ENCODE data around the gene ADAMTS2.

DNA sequence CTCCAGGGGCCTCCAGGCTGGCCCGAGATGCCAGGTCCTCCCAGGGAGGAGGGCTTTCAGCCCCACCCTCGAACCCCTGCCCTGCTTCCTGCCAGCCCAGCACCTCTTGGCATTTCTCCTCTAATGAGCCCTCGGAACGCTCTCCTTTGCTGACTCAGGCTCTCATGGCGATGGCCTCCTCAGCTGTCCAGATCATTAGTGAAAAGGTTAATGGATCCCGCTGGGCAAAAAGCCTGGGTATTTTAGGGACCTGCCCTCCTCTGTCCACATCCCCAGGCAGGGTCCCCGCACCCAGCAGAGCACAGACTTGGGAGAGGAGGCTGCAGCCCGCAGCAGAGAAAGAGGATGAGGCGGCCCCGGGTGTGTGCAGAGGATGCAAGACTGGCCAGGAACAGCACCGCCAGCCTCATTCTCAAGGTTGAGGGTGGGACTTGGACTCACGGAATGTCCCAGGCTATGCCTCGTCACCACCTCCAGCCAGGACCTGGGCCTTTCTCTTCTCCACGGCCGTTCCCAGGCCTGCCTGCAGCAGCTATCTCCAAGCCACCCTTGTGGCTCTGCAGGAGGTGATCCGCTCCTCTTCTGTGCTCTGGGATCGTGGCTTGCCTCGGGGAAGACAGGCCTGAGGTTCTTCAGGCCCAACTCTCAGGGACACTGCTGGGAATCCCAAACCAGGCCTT, 23.0 kb upstream of the ADAMTS2 start:
- TF ChIP-seq, protein P1, sequence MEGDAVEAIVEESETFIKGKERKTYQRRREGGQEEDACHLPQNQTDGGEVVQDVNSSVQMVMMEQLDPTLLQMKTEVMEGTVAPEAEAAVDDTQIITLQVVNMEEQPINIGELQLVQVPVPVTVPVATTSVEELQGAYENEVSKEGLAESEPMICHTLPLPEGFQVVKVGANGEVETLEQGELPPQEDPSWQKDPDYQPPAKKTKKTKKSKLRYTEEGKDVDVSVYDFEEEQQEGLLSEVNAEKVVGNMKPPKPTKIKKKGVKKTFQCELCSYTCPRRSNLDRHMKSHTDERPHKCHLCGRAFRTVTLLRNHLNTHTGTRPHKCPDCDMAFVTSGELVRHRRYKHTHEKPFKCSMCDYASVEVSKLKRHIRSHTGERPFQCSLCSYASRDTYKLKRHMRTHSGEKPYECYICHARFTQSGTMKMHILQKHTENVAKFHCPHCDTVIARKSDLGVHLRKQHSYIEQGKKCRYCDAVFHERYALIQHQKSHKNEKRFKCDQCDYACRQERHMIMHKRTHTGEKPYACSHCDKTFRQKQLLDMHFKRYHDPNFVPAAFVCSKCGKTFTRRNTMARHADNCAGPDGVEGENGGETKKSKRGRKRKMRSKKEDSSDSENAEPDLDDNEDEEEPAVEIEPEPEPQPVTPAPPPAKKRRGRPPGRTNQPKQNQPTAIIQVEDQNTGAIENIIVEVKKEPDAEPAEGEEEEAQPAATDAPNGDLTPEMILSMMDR (IDR thresholded peaks at IDR 0.05) = no peak
- no peak for TF ChIP-seq POLR2A (IDR thresholded peaks at IDR 0.05)
